H1 (cell line): ENCODE measurements around the gene CLVS2. TPM values are rescaled to one million over a fixed set of nuclear protein-coding genes. Genes with fewer than 3 reads are reported as not detected.

Experiments used
- CTCF ChIA-PET: fragments of 300-600 bp; sonication (Branson Sonifier 250); formaldehyde crosslinking; loops from one replicate; lab custom pipeline; 2021; ENCODE audit not compliant: partially characterized antibody; lab: Charles Lee
- POLR2A ChIA-PET: fragments of 300-600 bp; sonication (Branson Sonifier 250); formaldehyde crosslinking; loops from one replicate; lab custom pipeline; 2021; ENCODE audit warnings: inconsistent platforms; ENCODE audit not compliant: partially characterized antibody; lab: Charles Lee
- DNase-seq, 2 experiments: peaks; one replicate each; pipeline versions ENCODE4 v3.0.0 to v3.0.0-alpha.2; 2010 to 2022; ENCODE audit warnings: low spot score in 2 of 2, low read depth in 1 of 2, mixed read lengths in 1 of 2
- FAIRE-seq: peaks from 2 replicates; lab custom pipeline; 2011; peaks lifted over from hg19 to GRCh38; lab: Jason Lieb, UNC
- H2AFZ ChIP-seq: 2 replicates; pipeline ENCODE4 v1.8.1; 2012; ENCODE audit warnings: low read length, inconsistent platforms
- H2AK5ac ChIP-seq: 2 replicates; pipeline ENCODE4 v1.6.1; 2013; ENCODE audit warnings: low read depth, low read length
- H2BK120ac ChIP-seq: replicated peaks from 2 replicates; pipeline ENCODE3; 2013; ENCODE audit warnings: low read depth, low read length, inconsistent platforms
- H2BK12ac ChIP-seq: 2 replicates; pipeline ENCODE4 v1.6.1; 2013; ENCODE audit warnings: low read depth, low read length
- H2BK15ac ChIP-seq: 2 replicates; pipeline ENCODE4 v1.6.1; 2013; ENCODE audit warnings: low read length
- H2BK20ac ChIP-seq: 2 replicates; pipeline ENCODE4 v1.6.1; 2013; ENCODE audit warnings: low read length
- H2BK5ac ChIP-seq: 2 replicates; pipeline ENCODE4 v1.6.1; 2013; ENCODE audit warnings: low read depth, low read length
- H3K14ac ChIP-seq: 2 replicates; pipeline ENCODE4 v1.6.1; 2013; ENCODE audit warnings: inconsistent platforms; ENCODE audit not compliant: insufficient read length
- H3K18ac ChIP-seq: 2 replicates; pipeline ENCODE4 v1.6.1; 2013; ENCODE audit warnings: low read length; ENCODE audit errors: extremely low read depth
- H3K23ac ChIP-seq: 2 replicates; pipeline ENCODE4 v1.6.1; 2013; ENCODE audit warnings: inconsistent platforms; ENCODE audit not compliant: insufficient read length
- H3K23me2 ChIP-seq: 2 replicates; pipeline ENCODE4 v1.6.1; 2013; ENCODE audit warnings: low read depth, low read length
- H3K27ac ChIP-seq: 2 replicates; pipeline ENCODE4 v1.6.1; 2011; ENCODE audit warnings: low read depth, low read length, inconsistent platforms
- H3K27me3 ChIP-seq, 4 experiments: replicated peaks in 1 of 4; 1 replicate in 1 of 4; 2 replicates in 3 of 4; pipeline versions ENCODE4 v1.6.1 to v1.8.1; 2011 to 2013; ENCODE audit warnings: low read length in 3 of 4, mild to moderate bottlenecking in 3 of 4, inconsistent platforms in 2 of 4, mixed read lengths in 2 of 4, moderate library complexity in 1 of 4; ENCODE audit not compliant: control insufficient read depth in 3 of 4, insufficient read depth in 3 of 4; ENCODE audit errors: extremely low read depth in 1 of 4
- H3K36me3 ChIP-seq, 4 experiments: 2 replicates each; pipeline versions ENCODE4 v1.6.1 to v1.8.1; 2011 to 2013; ENCODE audit warnings: mild to moderate bottlenecking in 4 of 4, low read length in 3 of 4, moderate library complexity in 2 of 4, control low read depth in 1 of 4, inconsistent platforms in 1 of 4; ENCODE audit not compliant: insufficient read depth in 4 of 4, control insufficient read depth in 2 of 4
- H3K4ac ChIP-seq: replicated peaks from 2 replicates; pipeline ENCODE3; 2013; ENCODE audit warnings: low read length, low read depth, mixed read lengths, inconsistent platforms; ENCODE audit not compliant: insufficient read length
- H3K4me1 ChIP-seq, 4 experiments: replicated peaks in 1 of 4; 1 replicate in 1 of 4; 2 replicates in 3 of 4; pipeline versions ENCODE4 v1.6.1 to v1.8.1; 2011 to 2013; ENCODE audit warnings: low read length in 3 of 4, inconsistent platforms in 2 of 4, mixed read lengths in 1 of 4; ENCODE audit not compliant: insufficient read depth in 4 of 4, control insufficient read depth in 3 of 4
- H3K4me2 ChIP-seq, 2 experiments: 2 replicates each; pipeline versions ENCODE4 v1.6.1 to v1.8.1; 2011 to 2013; ENCODE audit warnings: low read depth in 2 of 2, low read length in 2 of 2, control low read depth in 1 of 2, inconsistent platforms in 1 of 2, mild to moderate bottlenecking in 1 of 2; ENCODE audit not compliant: insufficient read depth in 1 of 2
- H3K4me3 ChIP-seq, 4 experiments: fragments of 200-600, 300-600 bp in 1 of 4; sonication (generic), shearing (Covaris generic), sonication (Bioruptor Twin) in 1 of 4; 2 replicates each; pipeline versions ENCODE4 v1.5.1 to v1.8.1; 2011 to 2016; ENCODE audit warnings: low read length in 4 of 4, low read depth in 3 of 4, control low read depth in 2 of 4, inconsistent platforms in 2 of 4, mild to moderate bottlenecking in 2 of 4, mixed read lengths in 1 of 4, moderate library complexity in 1 of 4; ENCODE audit not compliant: insufficient read depth in 2 of 4; ENCODE audit errors: extremely low read depth in 1 of 4
- H3K56ac ChIP-seq: replicated peaks from 2 replicates; pipeline ENCODE3; 2013; ENCODE audit warnings: low read depth, mild to moderate bottlenecking, mixed read lengths, low read length, inconsistent platforms; ENCODE audit not compliant: insufficient read length
- H3K79me1 ChIP-seq: 2 replicates; pipeline ENCODE4 v1.6.1; 2013; ENCODE audit warnings: low read depth, low read length, control low read depth
- H3K79me2 ChIP-seq, 2 experiments: 2 replicates each; pipeline versions ENCODE4 v1.6.1 to v1.8.1; 2012 to 2013; ENCODE audit warnings: low read length in 2 of 2, mild to moderate bottlenecking in 2 of 2, inconsistent platforms in 1 of 2; ENCODE audit not compliant: insufficient read depth in 2 of 2, control insufficient read depth in 1 of 2
- H3K9ac ChIP-seq, 4 experiments: replicated peaks in 1 of 4; 1 replicate in 1 of 4; 2 replicates in 3 of 4; pipeline versions ENCODE4 v1.6.1 to v1.8.1; 2011 to 2013; ENCODE audit warnings: low read depth in 3 of 4, low read length in 3 of 4, control low read depth in 2 of 4, mild to moderate bottlenecking in 2 of 4, moderate library complexity in 2 of 4, inconsistent platforms in 1 of 4; ENCODE audit errors: extremely low read depth in 1 of 4
- H3K9me3 ChIP-seq, 2 experiments: 2 replicates each; pipeline versions ENCODE4 v1.6.1 to v1.8.1; 2012 to 2013; ENCODE audit warnings: mild to moderate bottlenecking in 2 of 2, moderate library complexity in 2 of 2, control low read depth in 1 of 2, inconsistent platforms in 1 of 2, low read depth in 1 of 2, low read length in 1 of 2, mixed read lengths in 1 of 2; ENCODE audit not compliant: insufficient read depth in 2 of 2
- H4K20me1 ChIP-seq, 2 experiments: replicated peaks in 1 of 2; 2 replicates each; pipeline versions ENCODE3 to v1.8.1; 2011 to 2013; ENCODE audit warnings: inconsistent platforms in 2 of 2, low read length in 2 of 2, mild to moderate bottlenecking in 1 of 2; ENCODE audit not compliant: insufficient read depth in 2 of 2, control insufficient read depth in 1 of 2
- H4K5ac ChIP-seq: 2 replicates; pipeline ENCODE4 v1.6.1; 2013; ENCODE audit warnings: low read length, low read depth, mixed read lengths, inconsistent platforms; ENCODE audit not compliant: insufficient read length
- H4K8ac ChIP-seq: 2 replicates; pipeline ENCODE4 v1.8.0; 2013; ENCODE audit warnings: mild to moderate bottlenecking, moderate library complexity, low read length, inconsistent platforms; ENCODE audit not compliant: insufficient read depth; ENCODE audit errors: extremely low read depth
- H4K91ac ChIP-seq: replicated peaks from 2 replicates; pipeline ENCODE3; 2013; ENCODE audit warnings: low read length, mixed read lengths, inconsistent platforms; ENCODE audit not compliant: insufficient read length
- ASH2L ChIP-seq: fragments of 200-600, 300-600 bp; sonication (generic); IDR thresholded peaks from one replicate; pipeline ENCODE4 v1.7.1; 2017; ENCODE audit warnings: low read length
- CHD1 ChIP-seq: IDR thresholded peaks from 2 replicates; pipeline ENCODE4 v1.6.1; 2012; ENCODE audit warnings: low read depth, low read length, improper control_type of control experiment
- CHD2 ChIP-seq: IDR thresholded peaks from 2 replicates; pipeline ENCODE4 v1.6.1; 2012; ENCODE audit warnings: low read length, improper control_type of control experiment
- HDAC6 ChIP-seq: IDR thresholded peaks from one replicate; pipeline ENCODE4 v1.7.1; 2012; ENCODE audit warnings: low read depth, mild to moderate bottlenecking, inconsistent platforms, low read length, moderate library complexity
- KDM1A ChIP-seq: fragments of 200-600, 300-600 bp; sonication (generic); IDR thresholded peaks from 2 replicates; pipeline ENCODE4 v1.7.1; 2016; ENCODE audit warnings: mild to moderate bottlenecking, low read length, borderline replicate concordance
- MAFK ChIP-seq: IDR thresholded peaks from 2 replicates; pipeline ENCODE4 v1.6.1; 2012; ENCODE audit warnings: low read depth, mild to moderate bottlenecking, improper control_type of control experiment, low read length
- PHF8 ChIP-seq: fragments of 200-600 bp; sonication (generic); conservative IDR thresholded peaks from 2 replicates; pipeline ENCODE4 v1.7.1; 2012; ENCODE audit warnings: low read depth, mild to moderate bottlenecking, inconsistent platforms, low read length, moderate library complexity
- POU5F1 ChIP-seq: IDR thresholded peaks from 2 replicates; pipeline ENCODE4 v1.6.1; 2011; ENCODE audit warnings: low read depth, mild to moderate bottlenecking, low read length, moderate library complexity
- RFX5 ChIP-seq: IDR thresholded peaks from 2 replicates; pipeline ENCODE4 v1.6.1; 2011; ENCODE audit warnings: low read depth, low read length, improper control_type of control experiment, borderline replicate concordance
- SP2 ChIP-seq: IDR thresholded peaks from 2 replicates; pipeline ENCODE4 v1.6.1; 2012; ENCODE audit warnings: mild to moderate bottlenecking, low read length, inconsistent platforms
- TAF1 ChIP-seq: IDR thresholded peaks from 2 replicates; pipeline ENCODE4 v1.6.1; 2011; ENCODE audit warnings: mild to moderate bottlenecking, low read depth, low read length
- TBP ChIP-seq: IDR thresholded peaks from 2 replicates; pipeline ENCODE4 v1.6.1; 2011; ENCODE audit warnings: low read depth, low read length, improper control_type of control experiment
- WGBS, 2 experiments: shearing (Covaris generic) in 1 of 2; methylation state at CpG; one replicate each; pipeline versions ENCODE4 v1.1.6 to v1.1.7; 2013 to 2015; ENCODE audit warnings: low lambda C conversion rate in 2 of 2, mixed read lengths in 2 of 2, inconsistent platforms in 1 of 2, low coverage in 1 of 2, missing lambda C conversion rate in 1 of 2; ENCODE audit not compliant: insufficient replicate concordance in 2 of 2, insufficient coverage in 1 of 2, insufficient read length in 1 of 2; ENCODE audit errors: extremely low coverage in 1 of 2, missing lambda C conversion rate in 1 of 2; 5-methylcytosine and 5-hydroxymethylcytosine counted together
- polyA plus RNA-seq, 7 experiments: library from polyadenylated mRNA; depleted of rRNA in 3 of 7; stranded (reverse) in 5 of 7; unstranded in 2 of 7; fragments of >200 nt in 5 of 7; fragments of 200-250 nt in 2 of 7; gene quantifications; 1 replicate in 5 of 7; 2 replicates in 1 of 7; 4 replicates in 1 of 7; pipeline versions ENCODE4 v1.2.1 to v1.2.3, GENCODE V29; 2011 to 2013; ENCODE audit warnings: missing spikeins in 2 of 7, mixed read lengths in 2 of 7
- total RNA-seq: library from RNA; stranded (reverse); fragmentation: NEBNext Ultra II Directional; extraction: Animal tissue kit (Norgen Biotek cat#: 25700); gene quantifications from 2 replicates; pipeline ENCODE4 v1.2.1, GENCODE V29; 2021
- TF ChIP-seq, protein P1 (sequence below): IDR thresholded peaks from 2 replicates; pipeline ENCODE4 v1.6.1; 2011; ENCODE audit warnings: low read length, improper control_type of control experiment

CLVS2 gene
- total and polyA plus RNA-seq, 2 of the 8 experiments (the other 6 are each of a cell fraction or from before 2014, with no cell fraction given) = 0.30 to 0.73 TPM

DNA sequence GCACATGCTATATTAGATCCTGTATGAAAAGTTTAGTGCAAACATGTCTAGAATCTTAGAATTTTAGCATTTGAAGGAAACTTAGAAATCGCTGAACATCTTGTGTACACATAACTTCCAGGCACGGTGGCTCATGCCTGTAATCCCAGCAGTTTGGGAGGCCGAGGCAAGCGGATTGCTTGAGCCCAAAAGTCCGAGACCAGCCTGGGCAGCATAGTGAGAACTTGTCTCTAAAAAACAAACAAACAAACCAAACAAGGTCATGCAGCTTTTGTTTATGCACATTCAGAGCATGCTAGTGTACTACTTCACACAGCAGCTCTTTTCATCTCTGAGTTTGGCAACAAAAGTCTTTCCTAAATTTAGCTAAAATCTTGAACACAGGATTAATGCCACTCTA lies 32.2 kb downstream of the CLVS2 start:
- Histone ChIP-seq H3K56ac (no peak overlapping the region), H3K23me2 (no peaks in the 10 kb centered on the region), H2BK20ac (no peak overlapping the region), H3K27me3 (no peaks in the 10 kb centered on the region), H4K91ac (no peak overlapping the region), H4K20me1 (no peaks in the 10 kb centered on the region), H3K9ac (no peak overlapping the region), H3K79me2 (no peaks in the 10 kb centered on the region), H3K36me3 (no peaks in the 10 kb centered on the region), H2BK120ac (no peak overlapping the region), H3K23ac (no peak overlapping the region), H2BK15ac (no peak overlapping the region), H3K4ac (no peak overlapping the region), H3K27ac (no peak overlapping the region), H3K14ac (no peak overlapping the region), H2BK5ac (no peak overlapping the region), H2BK12ac (no peak overlapping the region), H4K5ac (no peak overlapping the region), H4K8ac (no peak overlapping the region), H3K9me3 (no peaks in the 10 kb centered on the region), H3K4me2 (no peak overlapping the region), H3K4me1 (no peaks in the 10 kb centered on the region), H2AFZ (no peak overlapping the region), H3K4me3 (no peak overlapping the region), H3K18ac (no peak overlapping the region), H3K79me1 (no peaks in the 10 kb centered on the region), H2AK5ac (no peak overlapping the region)
- no peak for TF ChIP-seq RFX5
- no peak for TF ChIP-seq KDM1A
- no peak for TF ChIP-seq HDAC6
- TF ChIP-seq POU5F1 = no peak
- no peak for TF ChIP-seq CHD1
- TF ChIP-seq MAFK = no peak
- TF ChIP-seq, protein P1, sequence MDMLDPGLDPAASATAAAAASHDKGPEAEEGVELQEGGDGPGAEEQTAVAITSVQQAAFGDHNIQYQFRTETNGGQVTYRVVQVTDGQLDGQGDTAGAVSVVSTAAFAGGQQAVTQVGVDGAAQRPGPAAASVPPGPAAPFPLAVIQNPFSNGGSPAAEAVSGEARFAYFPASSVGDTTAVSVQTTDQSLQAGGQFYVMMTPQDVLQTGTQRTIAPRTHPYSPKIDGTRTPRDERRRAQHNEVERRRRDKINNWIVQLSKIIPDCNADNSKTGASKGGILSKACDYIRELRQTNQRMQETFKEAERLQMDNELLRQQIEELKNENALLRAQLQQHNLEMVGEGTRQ = no peak
- no peak for TF ChIP-seq TAF1
- no peak for TF ChIP-seq TBP
- TF ChIP-seq CHD2 = no peak
- TF ChIP-seq SP2 = no peak
- TF ChIP-seq ASH2L = no peak
- TF ChIP-seq PHF8 = no peak
- FAIRE-seq (no peak), DNase-seq (no peak)
- CTCF ChIA-PET = no interaction called here
- WGBS, 2 experiments = 86% methylated on average over 5 of the region's 5 CpGs; no CpG with 5 or more reads in 1 of the 2 experiments
- POLR2A ChIA-PET = no interaction called here
